Suprapubic skin (tissue), 4 donors: Measurements from ENCODE around the gene TMEM59L. TPM values are rescaled to one million over a fixed set of nuclear protein-coding genes. Genes with fewer than 3 reads are reported as not detected.
"Not testable (repeated sequence)": the region's sequence is repeated elsewhere in the genome, so short reads cannot be mapped to it uniquely, and the experiment has no call there.

Source experiments
- DNase-seq, 2 donors: peaks; one replicate each; pipeline ENCODE4 v3.0.0-alpha.2; 2019; ENCODE audit warnings: low spot score in 2 of 2
- H3K27ac ChIP-seq: fragments of 200-600 bp; sonication (generic); one replicate; pipeline ENCODE4 v1.5.1; 2019
- H3K27me3 ChIP-seq: fragments of 200-600 bp; sonication (generic); one replicate; pipeline ENCODE4 v1.5.1; 2019
- H3K36me3 ChIP-seq: fragments of 200-600 bp; sonication (generic); one replicate; pipeline ENCODE4 v1.5.1; 2019
- H3K4me1 ChIP-seq: fragments of 200-600 bp; sonication (generic); one replicate; pipeline ENCODE4 v1.5.1; 2019
- H3K4me3 ChIP-seq: fragments of 200-600 bp; sonication (generic); one replicate; pipeline ENCODE4 v1.5.1; 2019; ENCODE audit warnings: mild to moderate bottlenecking
- H3K9me3 ChIP-seq: fragments of 200-600 bp; sonication (generic); one replicate; pipeline ENCODE4 v1.5.1; 2019
- EP300 ChIP-seq: sonication (generic); formaldehyde crosslinking; IDR thresholded peaks from one replicate; pipeline ENCODE4 v1.6.1; 2017; ENCODE audit warnings: antibody characterized with exemption
- POLR2A ChIP-seq, 2 donors: fragments of 450-650 bp; IDR thresholded peaks; one replicate each; pipeline ENCODE4 v1.6.1; 2017; ENCODE audit warnings: antibody characterized with exemption in 2 of 2, mild to moderate bottlenecking in 2 of 2, moderate library complexity in 2 of 2
- POLR2AphosphoS5 ChIP-seq, 3 donors: sonication (generic); formaldehyde crosslinking; IDR thresholded peaks; one replicate each; pipeline ENCODE4 v1.6.1; 2017; ENCODE audit warnings: antibody characterized with exemption in 3 of 3
- WGBS: methylation state at CpG from one replicate; pipeline ENCODE4 v1.1.5; 2018; 5-methylcytosine and 5-hydroxymethylcytosine counted together
- total RNA-seq, 4 donors: library from RNA; depleted of rRNA; stranded (reverse); fragments of >200 nt; gene quantifications; one replicate each; pipeline ENCODE4 v1.1.0, GENCODE V29; 2016
- TF ChIP-seq, protein P1 (sequence below), 2 donors: fragments of 200-600 bp in 1 of 2; fragments of 450-650 bp in 1 of 2; sonication (generic) in 1 of 2; IDR thresholded peaks; one replicate each; pipeline ENCODE4 v1.5.1; 2016 to 2019; ENCODE audit warnings: antibody characterized with exemption in 2 of 2, mild to moderate bottlenecking in 1 of 2, moderate library complexity in 1 of 2

Gene TMEM59L
- total RNA-seq, 4 donors from 2014 or later: 0.49 to 1.4 (median 0.97) TPM

DNA sequence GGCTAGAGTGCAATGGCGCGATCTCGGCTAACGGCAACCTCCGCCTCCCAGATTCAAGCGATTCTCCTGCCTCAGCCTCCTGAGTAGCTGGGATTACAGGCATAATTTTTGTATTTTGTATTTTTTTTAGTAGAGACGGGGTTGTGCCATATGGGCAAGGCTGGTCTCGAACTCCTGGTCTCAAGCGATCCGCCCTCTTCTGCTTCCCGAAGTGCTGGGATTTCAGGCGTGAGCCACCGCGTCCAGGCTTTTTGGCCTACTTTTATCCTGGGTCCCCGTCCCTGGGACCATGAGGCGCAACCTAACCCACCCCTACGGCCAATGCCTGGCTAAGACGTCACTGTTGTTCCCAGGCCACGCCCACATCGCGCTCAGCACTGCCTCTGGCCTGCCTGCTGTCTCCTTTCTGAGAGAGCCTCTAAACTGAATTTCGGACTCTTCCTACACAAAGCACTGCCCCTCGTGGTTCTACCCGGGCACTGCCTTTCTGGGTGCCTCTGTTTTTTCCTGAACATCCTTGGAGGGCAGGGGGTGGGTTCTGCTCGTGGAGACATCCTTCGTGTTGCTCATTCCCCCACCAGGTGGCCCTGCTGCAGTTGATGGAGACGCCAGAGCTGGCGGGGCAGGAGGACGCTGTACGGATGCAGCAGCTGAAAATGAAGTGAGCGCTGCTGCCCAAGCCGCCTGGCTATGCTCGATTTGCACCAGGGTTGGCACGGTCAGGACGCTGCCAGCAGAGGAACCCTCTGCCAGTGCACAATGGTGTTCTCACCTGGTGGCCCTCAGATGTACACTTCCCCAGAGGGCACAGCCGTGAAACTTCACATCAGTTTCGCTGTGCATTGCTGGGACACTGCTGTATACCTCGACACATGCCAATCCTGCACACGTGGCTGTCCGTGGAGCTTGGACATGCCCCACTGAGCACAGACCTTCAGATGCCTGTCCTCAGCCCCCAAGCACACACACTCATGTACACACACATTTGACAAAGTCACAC lies 22.1 kb upstream of the TMEM59L start:
- Histone ChIP-seq H3K36me3 (peaks cover 11% of the 10 kb centered on the region), H3K27ac (peak overlapping the region; percentile 31), H3K27me3 (no peaks in the 10 kb centered on the region), H3K9me3 (no peaks in the 10 kb centered on the region), H3K4me3 (peak overlapping the region; percentile 87), H3K4me1 (peaks cover 58% of the 10 kb centered on the region)
- 74% methylated on average over 30 of the region's 40 CpGs for WGBS
- no peak for TF ChIP-seq EP300
- TF ChIP-seq, protein P1, sequence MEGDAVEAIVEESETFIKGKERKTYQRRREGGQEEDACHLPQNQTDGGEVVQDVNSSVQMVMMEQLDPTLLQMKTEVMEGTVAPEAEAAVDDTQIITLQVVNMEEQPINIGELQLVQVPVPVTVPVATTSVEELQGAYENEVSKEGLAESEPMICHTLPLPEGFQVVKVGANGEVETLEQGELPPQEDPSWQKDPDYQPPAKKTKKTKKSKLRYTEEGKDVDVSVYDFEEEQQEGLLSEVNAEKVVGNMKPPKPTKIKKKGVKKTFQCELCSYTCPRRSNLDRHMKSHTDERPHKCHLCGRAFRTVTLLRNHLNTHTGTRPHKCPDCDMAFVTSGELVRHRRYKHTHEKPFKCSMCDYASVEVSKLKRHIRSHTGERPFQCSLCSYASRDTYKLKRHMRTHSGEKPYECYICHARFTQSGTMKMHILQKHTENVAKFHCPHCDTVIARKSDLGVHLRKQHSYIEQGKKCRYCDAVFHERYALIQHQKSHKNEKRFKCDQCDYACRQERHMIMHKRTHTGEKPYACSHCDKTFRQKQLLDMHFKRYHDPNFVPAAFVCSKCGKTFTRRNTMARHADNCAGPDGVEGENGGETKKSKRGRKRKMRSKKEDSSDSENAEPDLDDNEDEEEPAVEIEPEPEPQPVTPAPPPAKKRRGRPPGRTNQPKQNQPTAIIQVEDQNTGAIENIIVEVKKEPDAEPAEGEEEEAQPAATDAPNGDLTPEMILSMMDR (IDR thresholded peaks at IDR 0.05): no peak
- no peak for DNase-seq

DNA sequence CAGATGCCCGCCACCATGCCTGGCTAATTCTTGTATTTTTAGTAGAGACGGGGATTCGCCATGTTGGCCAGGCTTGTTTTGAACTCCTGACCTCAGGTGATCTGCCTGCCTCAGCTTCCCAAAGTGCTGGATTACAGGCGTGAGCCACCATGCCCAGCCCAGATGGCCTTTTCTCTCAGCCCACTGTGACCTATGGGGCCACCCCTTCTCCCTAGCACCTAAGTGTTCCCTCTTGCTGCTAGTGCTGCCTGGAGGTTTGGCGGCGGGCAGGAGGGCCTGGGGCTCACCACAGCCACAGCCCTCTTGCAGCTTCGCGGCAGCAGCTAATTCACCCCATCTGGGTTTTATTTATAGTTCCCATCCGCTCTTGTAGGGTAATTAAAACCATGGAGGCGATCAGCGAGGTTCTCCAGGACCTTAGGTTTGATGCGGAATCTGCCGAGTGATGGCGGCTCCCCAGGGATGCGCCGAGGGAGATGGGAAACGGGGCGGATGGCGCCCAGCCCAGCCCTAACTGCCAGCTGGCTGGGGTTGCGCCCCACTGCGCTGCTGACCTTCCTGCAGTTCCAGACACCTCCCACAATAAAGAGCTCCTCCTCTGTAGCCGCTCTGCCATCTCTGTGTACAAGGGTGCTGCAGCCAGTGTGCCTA lies 20.8 kb upstream of the TMEM59L start:
- peaks cover 58% of the 10 kb centered on the region for H3K4me1 ChIP-seq
- no peaks in the 10 kb centered on the region for H3K27me3 ChIP-seq
- TF ChIP-seq EP300: no peak
- TF ChIP-seq, protein P1 (IDR thresholded peaks at IDR 0.05): no peak
- TF ChIP-seq POLR2A (IDR thresholded peaks at IDR 0.05): no peak
- no peak for TF ChIP-seq POLR2AphosphoS5 (IDR thresholded peaks at IDR 0.05)
- 77% methylated on average over 10 of the region's 22 CpGs for WGBS
- no peak overlapping the region for H3K27ac ChIP-seq
- DNase-seq: no peak
- no peak overlapping the region for H3K4me3 ChIP-seq
- no peaks in the 10 kb centered on the region for H3K9me3 ChIP-seq
- peaks cover 11% of the 10 kb centered on the region for H3K36me3 ChIP-seq

DNA sequence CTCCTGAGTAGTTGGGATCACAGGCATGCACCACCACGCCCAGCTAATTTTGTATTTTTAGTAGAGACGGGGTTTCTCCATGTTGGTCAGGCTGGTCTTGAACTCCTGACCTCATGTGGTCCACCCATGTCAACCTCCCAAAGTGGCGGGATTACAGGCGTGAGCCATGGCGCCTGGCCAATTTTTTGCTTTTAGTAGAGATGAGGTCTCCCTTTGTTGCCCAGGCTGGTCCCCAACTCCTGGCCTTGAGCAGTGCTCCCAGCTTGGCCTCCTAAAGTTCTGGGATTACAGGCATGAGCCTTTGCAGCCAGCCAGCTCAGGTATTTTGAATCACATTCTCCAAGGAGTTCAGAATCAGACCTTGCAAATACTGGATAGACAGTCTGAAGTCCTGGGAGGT lies 19.9 kb upstream of the TMEM59L start:
- H3K9me3 ChIP-seq, DNase-seq, H3K27ac ChIP-seq, H3K27me3 ChIP-seq, H3K4me3 ChIP-seq: not testable (repeated sequence)
- H3K4me1 ChIP-seq: peaks cover 56% of the 10 kb centered on the region
- peaks cover 11% of the 10 kb centered on the region for H3K36me3 ChIP-seq
- WGBS: 65% methylated on average over 5 of the region's 5 CpGs

DNA sequence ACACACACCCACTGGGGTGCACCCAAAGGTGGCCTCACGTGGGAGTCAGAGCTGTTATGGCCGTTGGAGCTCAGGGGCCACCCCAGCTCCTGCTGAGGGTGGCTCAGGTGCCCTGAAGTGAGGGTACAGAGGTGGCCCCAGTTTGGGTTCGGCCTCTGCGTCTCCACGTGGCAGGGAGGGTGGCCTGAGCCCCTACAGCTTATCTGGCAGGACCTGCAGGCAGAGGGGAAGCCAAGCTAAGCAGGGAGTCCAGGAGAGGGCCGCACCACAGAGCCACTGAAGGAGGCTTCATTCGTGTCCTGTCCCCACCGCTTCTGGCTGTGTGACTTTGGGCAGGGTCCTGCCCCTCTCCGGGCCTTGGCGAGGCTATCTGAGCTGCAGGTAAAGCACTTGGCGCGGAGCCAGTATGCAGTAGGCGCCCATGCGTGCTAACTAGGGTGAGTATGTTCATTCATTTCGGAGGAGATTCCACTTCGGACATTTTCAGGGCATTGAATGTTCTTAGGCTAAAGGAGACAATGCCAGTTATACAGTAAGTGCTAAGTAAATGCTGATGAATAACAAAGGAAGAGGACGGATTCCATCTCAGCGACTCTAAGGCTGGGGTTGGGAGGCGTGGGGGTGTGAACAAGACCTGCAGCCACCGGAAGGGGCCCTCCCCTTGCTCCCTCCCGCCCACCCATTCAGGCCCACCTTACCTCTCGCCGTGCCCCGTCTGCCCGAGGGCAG lies 19.1 kb upstream of the TMEM59L start:
- WGBS: 49% methylated on average over 19 of the region's 25 CpGs
- H3K4me3 ChIP-seq: peak overlapping the region; percentile 42
- peaks cover 8% of the 10 kb centered on the region for H3K27me3 ChIP-seq
- TF ChIP-seq EP300: no peak
- H3K4me1 ChIP-seq: peaks cover 48% of the 10 kb centered on the region
- H3K9me3 ChIP-seq: no peaks in the 10 kb centered on the region
- peaks cover 11% of the 10 kb centered on the region for H3K36me3 ChIP-seq
- no peak overlapping the region for H3K27ac ChIP-seq
- DNase-seq: no peak

DNA sequence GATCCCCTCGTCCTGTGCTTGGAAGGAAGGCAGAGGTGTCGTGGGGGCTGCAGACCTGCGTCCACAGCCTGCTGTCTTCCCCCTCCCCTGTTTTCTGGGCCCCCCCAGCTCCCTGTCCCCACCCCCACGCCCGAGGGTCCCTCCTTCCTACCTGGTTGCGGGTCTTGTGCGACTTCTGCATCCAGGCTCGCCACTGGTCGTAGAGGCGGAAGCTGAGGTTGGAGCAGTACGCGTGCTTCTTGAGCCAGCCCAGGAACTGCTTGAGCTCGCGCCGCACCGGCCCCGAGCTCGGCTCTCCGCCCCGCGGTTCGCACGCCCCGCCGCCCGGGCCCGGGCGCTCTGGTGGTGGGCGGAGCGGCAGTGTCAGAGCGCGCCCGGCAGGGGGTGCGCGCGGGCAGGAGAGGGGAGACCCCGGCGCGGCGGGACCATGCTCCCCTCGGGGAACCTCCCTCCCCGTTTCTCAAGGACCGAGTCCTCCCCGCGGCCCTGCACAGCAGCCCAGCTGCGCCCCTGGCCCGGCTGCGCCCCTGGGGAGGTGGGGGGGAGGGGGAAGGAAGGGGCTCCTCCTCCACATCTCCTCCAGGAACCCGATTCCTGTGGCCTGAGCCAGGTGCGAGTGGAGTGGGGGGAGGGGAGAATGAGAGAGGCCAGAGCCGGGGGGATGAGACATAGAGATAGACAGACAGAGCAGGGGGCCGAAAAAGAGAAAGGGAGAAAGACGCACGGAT lies 18.4 kb upstream of the TMEM59L start:
- H3K36me3 ChIP-seq: peaks cover 11% of the 10 kb centered on the region
- peak overlapping the region; percentile 42 for H3K4me3 ChIP-seq
- TF ChIP-seq POLR2A (IDR thresholded peaks at IDR 0.05) (no peak), EP300 (no peak), POLR2AphosphoS5 (IDR thresholded peaks at IDR 0.05) (no peak)
- TF ChIP-seq, protein P1 (IDR thresholded peaks at IDR 0.05): peak; percentile 91 to 97
- H3K4me1 ChIP-seq: peaks cover 43% of the 10 kb centered on the region
- DNase-seq: no peak
- no peak overlapping the region for H3K27ac ChIP-seq
- H3K27me3 ChIP-seq: peaks cover 15% of the 10 kb centered on the region
- WGBS: 3% methylated on average over 28 of the region's 54 CpGs
- H3K9me3 ChIP-seq: no peaks in the 10 kb centered on the region
